A204.1 (cell line): ENCODE measurements around the gene CELF5.

ENCODE experiments used
- FAIRE-seq: peaks from 2 replicates; lab custom pipeline; 2012; peaks lifted over from hg19 to GRCh38; lab: Jason Lieb, UNC

The CELF5 gene

GRCh38 chr19:3224346-3225168 lies at the start of gene CELF5:
CELF5 (plus strand) TSS chr19:3224661; CDS start chr19:3224740, 79 bp downstream.
- no peak for FAIRE-seq

GRCh38 chr19:3175781-3176714 lies 48.4 kb upstream of the CELF5 start:
- no peak for FAIRE-seq

GRCh38 chr19:3176715-3177501 lies 47.6 kb upstream of the CELF5 start:
- no peak for FAIRE-seq

- FAIRE-seq = no peak
These were observed 46.0 kb upstream of the CELF5 start, which contains the start of gene S1PR4 for GRCh38 chr19:3178377-3178972. S1PR4 (plus strand) TSS chr19:3178769; CDS start chr19:3178793, 24 bp downstream.

GRCh38 chr19:3178973-3179738 lies 45.3 kb upstream of the CELF5 start:
- no peak for FAIRE-seq

GRCh38 chr19:3179739-3180293 lies 44.6 kb upstream of the CELF5 start:
- FAIRE-seq = no peak

- no peak for FAIRE-seq
These were observed 40.5 kb upstream of the CELF5 start for GRCh38 chr19:3183721-3184641.

- peak; percentile 49 for FAIRE-seq
These were observed 39.5 kb upstream of the CELF5 start for GRCh38 chr19:3184847-3185460.

GRCh38 chr19:3185461-3186159 lies 38.9 kb upstream of the CELF5 start, which contains the start of gene NCLN:
NCLN (plus strand) TSS chr19:3185930; CDS start chr19:3186031, 101 bp downstream.
- peak; percentile 90 for FAIRE-seq

- no peak for FAIRE-seq
These were observed 38.2 kb upstream of the CELF5 start for GRCh38 chr19:3186160-3186688.

GRCh38 chr19:3186891-3187661 lies 37.4 kb upstream of the CELF5 start:
- FAIRE-seq = no peak

GRCh38 chr19:3187662-3188511 lies 36.6 kb upstream of the CELF5 start:
- no peak for FAIRE-seq

GRCh38 chr19:3188627-3189596 lies 35.5 kb upstream of the CELF5 start:
- FAIRE-seq = no peak

GRCh38 chr19:3189702-3190469 lies 34.6 kb upstream of the CELF5 start:
- no peak for FAIRE-seq
